Activated naive CD8-positive, alpha-beta T cell (primary cell): Measurements from ENCODE around the gene ACTA2.
"Not testable (repeated sequence)": the region's sequence is repeated elsewhere in the genome, so short reads cannot be mapped to it uniquely, and the experiment has no call there.

Source experiments
- H3K27ac Mint-ChIP-seq: one replicate; pipeline ENCODE4 v1.8.0; 2021; ENCODE audit warnings: mixed read lengths
- H3K27me3 Mint-ChIP-seq: one replicate; pipeline ENCODE4 v1.8.0; 2021; ENCODE audit warnings: mixed read lengths
- H3K36me3 Mint-ChIP-seq: one replicate; pipeline ENCODE4 v1.8.0; 2021; ENCODE audit warnings: mixed read lengths
- H3K4me1 Mint-ChIP-seq: one replicate; pipeline ENCODE4 v1.8.0; 2021; ENCODE audit warnings: low read depth, mixed read lengths
- H3K4me3 Mint-ChIP-seq: one replicate; pipeline ENCODE4 v1.8.0; 2021; ENCODE audit warnings: mild to moderate bottlenecking, mixed read lengths
- H3K9me3 Mint-ChIP-seq: one replicate; pipeline ENCODE4 v1.8.0; 2021; ENCODE audit warnings: low read depth, mixed read lengths

ACTA2 gene

GRCh38 chr10:88949051-88949450 is 3.5 kb downstream of the ACTA2 start:
- Mint-ChIP-seq H3K9me3 (no peaks in the 10 kb centered on the region), H3K27ac (no peak overlapping the region), H3K4me3 (no peak overlapping the region), H3K27me3 (no peaks in the 10 kb centered on the region), H3K4me1 (peaks cover 11% of the 10 kb centered on the region), H3K36me3 (peaks cover 14% of the 10 kb centered on the region)

DNA sequence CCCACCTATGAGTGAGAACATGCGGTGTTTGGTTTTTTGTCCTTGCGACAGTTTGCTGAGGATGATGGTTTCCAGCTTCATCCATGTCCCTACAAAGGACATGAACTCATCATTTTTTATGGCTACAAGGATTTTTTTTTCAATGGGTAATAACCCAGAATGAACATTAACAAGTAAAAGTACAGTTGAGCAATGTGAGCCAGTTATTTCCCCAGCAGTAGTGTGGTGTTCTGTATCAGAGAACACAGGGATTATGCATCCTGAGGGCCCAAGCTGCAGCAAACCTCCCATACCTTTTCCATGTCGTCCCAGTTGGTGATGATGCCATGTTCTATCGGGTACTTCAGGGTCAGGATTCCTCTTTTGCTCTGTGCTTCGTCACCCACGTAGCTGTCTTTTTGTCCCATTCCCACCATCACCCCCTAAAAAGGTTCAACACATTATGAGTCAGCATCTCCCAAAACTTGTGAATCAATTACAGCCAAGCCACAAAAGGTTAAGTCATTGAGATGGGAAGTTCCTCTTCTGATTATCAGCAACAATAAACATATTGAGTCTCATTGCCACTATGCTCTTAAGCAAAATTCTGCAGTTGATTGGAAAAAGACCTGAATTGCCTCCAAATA is 5.5 kb downstream of the ACTA2 start:
- Mint-ChIP-seq H3K4me1 (peaks cover 11% of the 10 kb centered on the region), H3K9me3 (no peaks in the 10 kb centered on the region), H3K27ac (no peak overlapping the region), H3K4me3 (no peak overlapping the region), H3K27me3 (no peaks in the 10 kb centered on the region), H3K36me3 (peaks cover 10% of the 10 kb centered on the region)

GRCh38 chr10:88946200-88946599 is 6.4 kb downstream of the ACTA2 start:
- Mint-ChIP-seq H3K4me1 (peaks cover 11% of the 10 kb centered on the region), H3K36me3 (peaks cover 10% of the 10 kb centered on the region), H3K27me3 (no peaks in the 10 kb centered on the region), H3K27ac (no peak overlapping the region), H3K4me3 (no peak overlapping the region), H3K9me3 (no peaks in the 10 kb centered on the region)

GRCh38 chr10:88944813-88945212 is 7.8 kb downstream of the ACTA2 start:
- Mint-ChIP-seq H3K9me3 (no peaks in the 10 kb centered on the region), H3K27ac (no peak overlapping the region), H3K36me3 (peaks cover 9% of the 10 kb centered on the region), H3K4me1 (peaks cover 11% of the 10 kb centered on the region), H3K4me3 (no peak overlapping the region), H3K27me3 (no peaks in the 10 kb centered on the region)

DNA sequence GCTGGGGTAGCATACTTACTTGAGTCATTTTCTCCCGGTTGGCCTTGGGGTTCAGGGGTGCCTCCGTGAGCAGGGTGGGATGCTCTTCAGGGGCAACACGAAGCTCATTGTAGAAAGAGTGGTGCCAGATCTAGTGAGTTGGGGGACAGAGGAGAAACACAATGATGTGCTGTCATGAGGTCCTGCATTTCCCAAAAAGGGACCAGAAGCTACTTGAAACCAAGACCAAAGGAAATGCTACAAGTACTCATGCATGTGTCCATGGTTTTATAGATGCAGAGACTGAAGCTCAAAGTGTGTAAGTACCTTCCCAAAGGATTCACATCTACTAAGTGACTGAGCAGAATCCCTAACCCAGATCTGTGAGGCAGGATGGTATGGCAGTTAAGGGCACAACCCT is 8.8 kb downstream of the ACTA2 start:
- Mint-ChIP-seq H3K27ac (no peak overlapping the region), H3K36me3 (peaks cover 7% of the 10 kb centered on the region), H3K4me1 (peaks cover 11% of the 10 kb centered on the region), H3K9me3 (no peaks in the 10 kb centered on the region), H3K4me3 (no peak overlapping the region), H3K27me3 (no peaks in the 10 kb centered on the region)

GRCh38 chr10:88941026-88941425 is 11.5 kb downstream of the ACTA2 start:
- peaks cover 8% of the 10 kb centered on the region for H3K36me3 Mint-ChIP-seq
- no peak overlapping the region for H3K4me3 Mint-ChIP-seq
- no peak overlapping the region for H3K27ac Mint-ChIP-seq
- no peaks in the 10 kb centered on the region for H3K9me3 Mint-ChIP-seq
- H3K27me3 Mint-ChIP-seq: no peaks in the 10 kb centered on the region
- H3K4me1 Mint-ChIP-seq: peaks cover 10% of the 10 kb centered on the region

- H3K4me3 Mint-ChIP-seq: no peak overlapping the region
- H3K36me3 Mint-ChIP-seq: peaks cover 8% of the 10 kb centered on the region
- H3K27ac Mint-ChIP-seq: no peak overlapping the region
- no peaks in the 10 kb centered on the region for H3K27me3 Mint-ChIP-seq
- H3K9me3 Mint-ChIP-seq: no peaks in the 10 kb centered on the region
- H3K4me1 Mint-ChIP-seq: peaks cover 12% of the 10 kb centered on the region
These were observed 13.6 kb downstream of the ACTA2 start for GRCh38 chr10:88938938-88939337.

GRCh38 chr10:88938039-88938438 is 14.5 kb downstream of the ACTA2 start:
- peaks cover 8% of the 10 kb centered on the region for H3K36me3 Mint-ChIP-seq
- no peaks in the 10 kb centered on the region for H3K27me3 Mint-ChIP-seq

DNA sequence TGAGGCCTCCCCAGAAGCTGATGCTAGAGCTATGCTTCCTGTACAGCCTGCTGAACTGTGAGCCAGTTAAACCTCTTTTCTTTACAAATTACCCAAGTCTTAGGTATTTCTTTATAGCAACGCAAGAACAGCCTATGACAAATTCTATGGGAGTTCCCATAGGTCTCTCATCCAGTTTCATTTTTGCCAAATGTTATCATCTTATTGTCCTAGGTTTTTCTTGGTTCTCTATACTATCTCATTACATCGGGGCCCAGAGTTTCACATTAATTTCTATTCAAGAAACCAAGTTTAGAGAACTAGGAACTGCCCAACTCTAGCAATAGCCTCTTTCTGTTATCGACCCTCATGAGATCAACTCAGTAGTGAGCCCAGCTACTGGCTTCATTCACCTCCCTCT is 15.9 kb downstream of the ACTA2 start:
- Mint-ChIP-seq H3K27me3 (no peaks in the 10 kb centered on the region), H3K9me3 (no peaks in the 10 kb centered on the region), H3K27ac (no peak overlapping the region), H3K4me1 (peaks cover 17% of the 10 kb centered on the region), H3K4me3 (no peak overlapping the region), H3K36me3 (peaks cover 8% of the 10 kb centered on the region)

More at GRCh38 chr10:88938039-88938438, 14.5 kb downstream of the ACTA2 start:
- Mint-ChIP-seq H3K9me3 (no peaks in the 10 kb centered on the region), H3K27ac (no peak overlapping the region), H3K4me1 (peaks cover 12% of the 10 kb centered on the region), H3K4me3 (no peak overlapping the region)

DNA sequence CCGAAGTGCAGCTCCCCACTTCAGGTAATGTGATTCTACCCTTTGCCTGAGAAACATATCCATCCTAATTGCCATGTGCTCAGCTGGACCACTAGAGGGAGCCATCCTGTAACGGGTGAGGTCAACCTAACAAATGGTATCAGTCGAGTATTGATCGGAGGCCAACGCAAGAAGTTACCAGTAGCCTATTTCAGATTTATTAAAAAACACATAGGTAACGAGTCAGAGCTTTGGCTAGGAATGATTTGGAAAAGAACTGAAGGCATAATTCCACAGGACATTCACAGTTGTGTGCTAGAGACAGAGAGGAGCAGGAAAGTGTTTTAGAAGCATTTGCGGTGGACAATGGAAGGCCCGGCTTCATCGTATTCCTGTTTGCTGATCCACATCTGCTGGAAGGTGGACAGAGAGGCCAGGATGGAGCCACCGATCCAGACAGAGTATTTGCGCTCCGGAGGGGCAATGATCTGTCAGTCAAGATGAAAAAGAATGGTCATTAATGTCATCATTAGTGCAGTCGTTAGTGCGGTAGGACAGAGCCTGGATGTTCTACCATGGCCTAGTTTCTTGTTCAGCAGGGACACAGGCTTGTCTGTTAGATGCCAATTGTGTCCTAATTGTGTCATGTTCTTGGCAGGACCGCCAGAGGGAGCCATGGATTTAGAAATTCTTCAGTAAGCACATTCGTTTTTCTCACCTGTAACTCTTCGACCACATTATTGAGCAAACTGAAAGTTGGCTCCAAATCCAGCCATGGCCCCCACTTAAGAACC is 17.5 kb downstream of the ACTA2 start:
- H3K4me3 Mint-ChIP-seq: peak overlapping the region; percentile 57
- peaks cover 9% of the 10 kb centered on the region for H3K36me3 Mint-ChIP-seq

DNA sequence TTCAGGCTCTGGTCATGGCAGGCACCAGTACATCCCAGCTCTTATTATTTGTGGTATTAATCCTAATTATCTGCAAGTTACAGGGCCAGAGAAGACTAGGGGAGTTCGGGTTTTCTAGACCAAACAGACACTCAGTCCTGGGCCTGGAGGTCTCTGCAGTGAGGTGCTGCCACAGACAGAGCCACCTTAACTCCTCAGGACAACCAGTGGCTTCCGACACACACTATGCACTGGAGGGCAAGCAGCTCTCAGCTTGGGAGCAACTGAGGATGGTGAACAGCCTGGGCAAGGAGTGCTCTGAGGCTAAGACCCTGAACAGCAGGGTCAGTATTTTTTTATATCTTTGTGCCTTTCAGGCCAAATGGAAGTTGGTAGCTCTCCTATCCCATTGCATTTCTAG is 19.0 kb downstream of the ACTA2 start:
- H3K27ac Mint-ChIP-seq: no peak overlapping the region
- no peaks in the 10 kb centered on the region for H3K27me3 Mint-ChIP-seq
- H3K4me1 Mint-ChIP-seq: peaks cover 20% of the 10 kb centered on the region
- no peak overlapping the region for H3K4me3 Mint-ChIP-seq
- no peaks in the 10 kb centered on the region for H3K9me3 Mint-ChIP-seq
- H3K36me3 Mint-ChIP-seq: peaks cover 14% of the 10 kb centered on the region

More for the DNA sequence above, 17.5 kb downstream of the ACTA2 start:
- Mint-ChIP-seq H3K4me1 (peaks cover 19% of the 10 kb centered on the region), H3K9me3 (no peaks in the 10 kb centered on the region), H3K27me3 (no peaks in the 10 kb centered on the region), H3K27ac (peak overlapping the region; percentile 25)

- H3K4me1 Mint-ChIP-seq: peaks cover 20% of the 10 kb centered on the region
- H3K36me3 Mint-ChIP-seq: peaks cover 8% of the 10 kb centered on the region
- no peak overlapping the region for H3K4me3 Mint-ChIP-seq
- H3K27ac Mint-ChIP-seq: peak overlapping the region; percentile 17
- no peaks in the 10 kb centered on the region for H3K27me3 Mint-ChIP-seq
- no peaks in the 10 kb centered on the region for H3K9me3 Mint-ChIP-seq
These were observed 19.9 kb downstream of the ACTA2 start for GRCh38 chr10:88932539-88933256.

- not testable (repeated sequence) for H3K36me3 Mint-ChIP-seq, H3K27ac Mint-ChIP-seq, H3K27me3 Mint-ChIP-seq, H3K9me3 Mint-ChIP-seq, H3K4me3 Mint-ChIP-seq
- H3K4me1 Mint-ChIP-seq: peaks cover 20% of the 10 kb centered on the region
These were observed 20.5 kb downstream of the ACTA2 start for GRCh38 chr10:88932029-88932428.

DNA sequence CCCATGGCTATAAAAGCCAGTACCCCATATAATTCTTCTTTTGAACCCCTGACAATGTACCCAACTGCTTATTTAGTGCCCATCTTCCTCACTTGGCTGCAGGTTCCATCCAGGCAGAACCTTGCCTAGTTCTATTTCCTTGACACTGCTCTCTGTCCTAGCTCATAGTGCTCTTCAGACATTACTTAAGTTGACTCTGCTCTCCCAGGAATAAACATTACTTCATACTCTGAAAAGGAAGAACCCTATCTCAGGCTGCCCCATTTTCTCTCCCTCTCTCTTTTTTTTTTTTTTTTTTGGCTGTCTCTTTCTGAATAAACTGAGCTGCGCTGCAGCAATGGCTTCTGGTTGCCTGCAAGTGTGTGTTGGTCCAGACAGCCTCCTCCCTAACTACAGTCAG is 21.0 kb downstream of the ACTA2 start:
- Mint-ChIP-seq H3K27me3 (no peaks in the 10 kb centered on the region), H3K4me1 (peaks cover 18% of the 10 kb centered on the region), H3K4me3 (no peak overlapping the region), H3K27ac (peak overlapping the region; percentile 7), H3K9me3 (no peaks in the 10 kb centered on the region), H3K36me3 (peaks cover 9% of the 10 kb centered on the region)

DNA sequence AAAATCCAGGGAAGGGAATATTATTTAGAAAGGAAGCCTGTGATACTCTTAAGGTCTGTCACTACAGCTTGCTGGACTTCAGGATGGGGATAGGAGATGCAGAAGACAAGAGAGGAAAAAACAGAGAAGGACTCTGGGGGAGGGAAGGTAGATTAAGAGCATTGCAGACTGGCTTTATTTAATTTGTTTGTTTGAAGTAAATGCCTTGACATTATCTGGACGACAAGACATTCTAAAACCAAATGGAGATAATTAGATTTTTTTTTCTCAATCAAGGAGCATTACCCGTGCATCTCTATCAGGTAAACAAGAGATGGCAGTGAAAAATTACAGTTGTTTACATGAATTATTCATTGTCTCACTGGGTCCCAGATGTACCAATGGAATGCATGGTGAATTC is 24.3 kb downstream of the ACTA2 start:
- Mint-ChIP-seq H3K36me3 (peaks cover 16% of the 10 kb centered on the region), H3K4me1 (peaks cover 8% of the 10 kb centered on the region), H3K9me3 (no peaks in the 10 kb centered on the region), H3K4me3 (no peak overlapping the region), H3K27ac (no peak overlapping the region), H3K27me3 (no peaks in the 10 kb centered on the region)
